IMR-90 (cell line): Measurements from ENCODE around the gene CTDSP1. TPM values are rescaled to one million over a fixed set of nuclear protein-coding genes. Genes with fewer than 3 reads are reported as not detected.

Experiments used
- ATAC-seq: fragments of 200-7000 bp; cut with Tn5 transposase; 2 replicates; pipeline ENCODE4 v1.9.1; 2020; ENCODE audit warnings: low read depth, mild to moderate bottlenecking, moderate library complexity
- BruUV-seq: library from RNA; stranded (reverse); fragments of 400-500 nt; replicated peaks from 2 replicates; lab custom pipeline; 2021; lab: Mats Ljungman, UMichigan
- CTCF ChIA-PET: fragments of 300-600 bp; formaldehyde crosslinking; extraction: SDS; loops from one replicate; lab custom pipeline; 2021; ENCODE audit warnings: antibody characterized with exemption; lab: Yijun Ruan, JAX
- POLR2A ChIA-PET: fragments of 300-600 bp; sonication (Branson Sonifier 250); formaldehyde crosslinking; loops from one replicate; lab custom pipeline; 2022; ENCODE audit warnings: antibody characterized with exemption; ENCODE audit not compliant: unreplicated experiment; lab: Charles Lee
- DNase-seq: peaks from one replicate; pipeline ENCODE4 v3.0.0; 2013
- H2AFZ ChIP-seq: replicated peaks from 2 replicates; pipeline ENCODE3; 2013; ENCODE audit warnings: low read length, mild to moderate bottlenecking; ENCODE audit not compliant: poor library complexity
- H2AK5ac ChIP-seq: 2 replicates; pipeline ENCODE4 v1.6.1; 2013; ENCODE audit warnings: low read depth, low read length, inconsistent platforms
- H2AK9ac ChIP-seq: replicated peaks from 2 replicates; pipeline ENCODE3; 2013; ENCODE audit warnings: mild to moderate bottlenecking, low read depth, low read length, moderate library complexity; ENCODE audit not compliant: poor library complexity
- H2BK120ac ChIP-seq: 2 replicates; pipeline ENCODE4 v1.6.1; 2013; ENCODE audit warnings: low read depth, low read length, inconsistent platforms
- H2BK15ac ChIP-seq: 3 replicates; pipeline ENCODE4 v1.6.1; 2013; ENCODE audit warnings: low read depth, low read length, inconsistent platforms
- H2BK20ac ChIP-seq: 2 replicates; pipeline ENCODE4 v1.6.1; 2013; ENCODE audit warnings: low read depth, mild to moderate bottlenecking, inconsistent platforms, low read length, moderate library complexity
- H2BK5ac ChIP-seq: 2 replicates; pipeline ENCODE4 v1.6.1; 2013; ENCODE audit warnings: mild to moderate bottlenecking, low read depth, low read length, inconsistent platforms; ENCODE audit not compliant: poor library complexity, severe bottlenecking
- H3K14ac ChIP-seq: replicated peaks from 2 replicates; pipeline ENCODE4 v1.6.1; 2013; ENCODE audit warnings: low read depth, low read length, inconsistent platforms
- H3K18ac ChIP-seq: 2 replicates; pipeline ENCODE4 v1.6.1; 2013; ENCODE audit warnings: low read depth, low read length, control low read depth
- H3K23ac ChIP-seq: 2 replicates; pipeline ENCODE4 v1.6.1; 2013; ENCODE audit warnings: low read depth, low read length, inconsistent platforms
- H3K27ac ChIP-seq: 2 replicates; pipeline ENCODE4 v1.5.1; 2013; ENCODE audit warnings: mild to moderate bottlenecking, control low read depth, low read length; ENCODE audit not compliant: insufficient read depth
- H3K27me3 ChIP-seq: 2 replicates; pipeline ENCODE4 v1.6.1; 2013; ENCODE audit warnings: low read length; ENCODE audit not compliant: control insufficient read depth, insufficient read depth
- H3K36me3 ChIP-seq: 2 replicates; pipeline ENCODE4 v1.6.1; 2013; ENCODE audit warnings: low read length, mixed read lengths; ENCODE audit not compliant: control insufficient read depth, insufficient read depth
- H3K4ac ChIP-seq: 2 replicates; pipeline ENCODE4 v1.6.1; 2013; ENCODE audit warnings: low read depth, low read length, inconsistent platforms
- H3K4me1 ChIP-seq: 2 replicates; pipeline ENCODE4 v1.6.1; 2013; ENCODE audit warnings: low read length, mixed read lengths; ENCODE audit not compliant: control insufficient read depth, insufficient read depth
- H3K4me2 ChIP-seq: 2 replicates; pipeline ENCODE4 v1.6.1; 2013; ENCODE audit warnings: low read depth, mild to moderate bottlenecking, control low read depth, low read length, moderate library complexity
- H3K4me3 ChIP-seq: 2 replicates; pipeline ENCODE4 v1.5.1; 2013; ENCODE audit warnings: low read depth, mild to moderate bottlenecking, control low read depth, low read length, moderate library complexity; ENCODE audit not compliant: insufficient read depth
- H3K56ac ChIP-seq: 2 replicates; pipeline ENCODE4 v1.6.1; 2013; ENCODE audit warnings: low read length, inconsistent platforms; ENCODE audit not compliant: insufficient read depth; ENCODE audit errors: extremely low read depth
- H3K79me1 ChIP-seq, 2 experiments: 2 replicates each; pipeline ENCODE4 v1.6.1; 2013; ENCODE audit warnings: low read length in 2 of 2, inconsistent platforms in 1 of 2, low read depth in 1 of 2
- H3K9ac ChIP-seq: 2 replicates; pipeline ENCODE4 v1.6.1; 2013; ENCODE audit warnings: low read depth, low read length, control low read depth
- H3K9me1 ChIP-seq: 2 replicates; pipeline ENCODE4 v1.6.1; 2013; ENCODE audit warnings: low read length, inconsistent platforms; ENCODE audit not compliant: insufficient read depth
- H3K9me3 ChIP-seq: 2 replicates; pipeline ENCODE4 v1.6.1; 2013; ENCODE audit warnings: low read length; ENCODE audit not compliant: control insufficient read depth, insufficient read depth
- H4K20me1 ChIP-seq: 2 replicates; pipeline ENCODE4 v1.6.1; 2013; ENCODE audit warnings: low read length, inconsistent platforms; ENCODE audit not compliant: insufficient read depth
- H4K5ac ChIP-seq: 2 replicates; pipeline ENCODE4 v1.6.1; 2013; ENCODE audit warnings: mild to moderate bottlenecking, low read depth, low read length, control low read depth
- H4K8ac ChIP-seq, 2 experiments: 2 replicates each; pipeline ENCODE4 v1.6.1; 2013; ENCODE audit warnings: low read depth in 2 of 2, low read length in 2 of 2, control low read depth in 1 of 2, inconsistent platforms in 1 of 2
- H4K91ac ChIP-seq: 2 replicates; pipeline ENCODE4 v1.6.1; 2013; ENCODE audit warnings: low read depth, low read length, inconsistent platforms; ENCODE audit not compliant: insufficient read depth
- BHLHE40 ChIP-seq: fragments of 150-350 bp; IDR thresholded peaks from 2 replicates; pipeline ENCODE4 v1.6.1; 2016; ENCODE audit warnings: mild to moderate bottlenecking, low read depth, low read length
- CEBPB ChIP-seq: IDR thresholded peaks from 2 replicates; pipeline ENCODE4 v1.6.1; 2012; ENCODE audit warnings: low read depth, low read length, improper control_type of control experiment
- CHD1 ChIP-seq: IDR thresholded peaks from 2 replicates; pipeline ENCODE4 v1.6.1; 2012; ENCODE audit warnings: low read depth, low read length, improper control_type of control experiment
- FOS ChIP-seq: fragments of 150-350 bp; IDR thresholded peaks from 2 replicates; pipeline ENCODE4 v1.6.1; 2016; ENCODE audit warnings: low read depth, low read length
- MAFK ChIP-seq: IDR thresholded peaks from 2 replicates; pipeline ENCODE4 v1.6.1; 2012; ENCODE audit warnings: low read depth, low read length, improper control_type of control experiment
- MAZ ChIP-seq: IDR thresholded peaks from 2 replicates; pipeline ENCODE4 v1.6.1; 2012; ENCODE audit warnings: low read depth, mild to moderate bottlenecking, low read length, improper control_type of control experiment, moderate library complexity, borderline replicate concordance
- MXI1 ChIP-seq: IDR thresholded peaks from 2 replicates; pipeline ENCODE4 v1.6.1; 2012; ENCODE audit warnings: low read depth, mild to moderate bottlenecking, low read length, moderate library complexity, borderline replicate concordance
- NFE2L2 ChIP-seq: fragments of 150-350 bp; IDR thresholded peaks from 2 replicates; pipeline ENCODE4 v1.6.1; 2016; ENCODE audit warnings: low read depth, mild to moderate bottlenecking, low read length
- POLR2A ChIP-seq: IDR thresholded peaks from 2 replicates; pipeline ENCODE4 v1.6.1; 2012; ENCODE audit warnings: mild to moderate bottlenecking, low read depth, low read length
- RAD21 ChIP-seq: IDR thresholded peaks from 2 replicates; pipeline ENCODE4 v1.6.1; 2012; ENCODE audit warnings: low read length, improper control_type of control experiment
- RCOR1 ChIP-seq: IDR thresholded peaks from 2 replicates; pipeline ENCODE4 v1.6.1; 2012; ENCODE audit warnings: mild to moderate bottlenecking, low read length, improper control_type of control experiment; ENCODE audit not compliant: insufficient replicate concordance
- RFX5 ChIP-seq: IDR thresholded peaks from 2 replicates; pipeline ENCODE4 v1.8.0; 2012; ENCODE audit warnings: low read depth, mild to moderate bottlenecking, low read length, moderate library complexity
- SMC3 ChIP-seq: fragments of 150-350 bp; IDR thresholded peaks from 2 replicates; pipeline ENCODE4 v1.6.1; 2016; ENCODE audit warnings: low read depth, mild to moderate bottlenecking, antibody characterized with exemption, low read length, moderate library complexity
- WGBS, 2 experiments: methylation state at CpG; one replicate each; pipeline versions ENCODE4 v1.1.5 to v1.1.7; 2013; ENCODE audit warnings: missing lambda C conversion rate in 2 of 2; ENCODE audit not compliant: insufficient read length in 1 of 2; ENCODE audit errors: extremely low coverage in 2 of 2; 5-methylcytosine and 5-hydroxymethylcytosine counted together
- dilution Hi-C: fragments of 300-500 bp; cut with HindIII; formaldehyde crosslinking; loops from one replicate; pipeline ENCODE4 v1.14.3; 2018; ENCODE audit warnings: low sequenced_read_pairs; ENCODE audit not compliant: unreplicated experiment
- in situ Hi-C: fragments of 300-500 bp; cut with MboI; formaldehyde crosslinking; loops from 3 replicates; pipeline ENCODE4 v1.14.3; 2019; ENCODE audit warnings: low sequenced_read_pairs, inconsistent platforms, mixed read lengths
- intact Hi-C: fragments of 100-400 bp; cut with micrococcal nuclease; formaldehyde crosslinking; loops from 2 replicates; pipeline ENCODE4 v1.10.0; 2022
- polyA plus RNA-seq, 3 experiments: library from polyadenylated mRNA; depleted of rRNA; stranded (reverse); fragments of >200 nt; gene quantifications; 2 replicates each; pipeline ENCODE4 v1.2.3, GENCODE V29; 2012; ENCODE audit warnings: low replicate concordance in 1 of 3
- total RNA-seq: library from RNA; depleted of rRNA; stranded (reverse); fragments of >200 nt; gene quantifications from 2 replicates; pipeline ENCODE4 v1.2.3, GENCODE V29; 2012
- TF ChIP-seq, protein P1 (sequence below): fragments of 150-350 bp; IDR thresholded peaks from 2 replicates; pipeline ENCODE4 v1.6.1; 2017; ENCODE audit warnings: mild to moderate bottlenecking, antibody characterized with exemption, low read length, low read depth
- TF ChIP-seq, protein P2 (sequence below): conservative IDR thresholded peaks from 2 replicates; pipeline ENCODE4 v1.5.1; 2012; ENCODE audit warnings: mild to moderate bottlenecking, low read depth, low read length, improper control_type of control experiment
- TF ChIP-seq, protein P3 (sequence below): fragments of 150-350 bp; IDR thresholded peaks from 2 replicates; pipeline ENCODE4 v1.6.1; 2016; ENCODE audit warnings: low read depth, mild to moderate bottlenecking, low read length, moderate library complexity, borderline replicate concordance

Gene CTDSP1
- total and polyA plus RNA-seq, 2 of the 4 experiments (the other 2 are of a cell fraction) = 19.7 to 64.3 TPM

DNA sequence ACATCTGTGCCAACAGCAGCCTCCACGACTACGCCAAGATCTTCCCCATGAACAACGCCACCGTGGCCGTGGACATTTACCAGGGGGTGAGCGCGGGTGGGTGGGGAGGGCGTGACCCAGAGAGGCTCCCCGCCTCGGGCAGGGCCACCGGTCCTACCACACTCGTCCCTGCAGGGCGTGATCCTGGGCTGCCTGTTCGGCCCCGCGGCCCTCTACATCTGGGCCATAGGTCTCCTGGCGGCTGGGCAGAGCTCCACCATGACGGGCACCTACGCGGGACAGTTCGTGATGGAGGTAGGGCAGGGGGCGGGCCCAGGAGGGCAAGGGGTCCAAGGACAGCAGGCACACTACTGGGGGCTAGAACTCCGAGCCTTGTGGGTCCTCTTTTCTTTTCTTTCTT is 8.5 kb upstream of the CTDSP1 start:
- ATAC-seq (no peak), DNase-seq (no peak)
- no peak overlapping the region for H4K8ac ChIP-seq
- dilution Hi-C loops = no loop called here
- peaks cover 4% of the 10 kb centered on the region for H3K4me1 ChIP-seq
- H2AK9ac ChIP-seq = no peak overlapping the region
- no peaks in the 10 kb centered on the region for H3K9me3 ChIP-seq
- in situ Hi-C loops = loop anchor here (10.0 kb wide), 1 partner anchor 116 kb away; the partner anchor contains the start of genes AAMP and PNKD
- H3K23ac ChIP-seq = no peak overlapping the region
- ChIA-PET CTCF (no interaction called here), POLR2A (no interaction called here)
- H3K79me1 ChIP-seq = no peaks in the 10 kb centered on the region
- H3K18ac ChIP-seq = no peak overlapping the region
- 0 out of 2 replicates have a peak, but pooled peaks cover 2% of the 10 kb centered on the region for H3K9me1 ChIP-seq
- no peaks in the 10 kb centered on the region for H4K20me1 ChIP-seq
- no peak overlapping the region for H2BK5ac ChIP-seq
- intact Hi-C loops = no loop called here
- H2BK15ac ChIP-seq = no peak overlapping the region
- TF ChIP-seq RAD21 = no peak
- TF ChIP-seq CHD1 = no peak
- TF ChIP-seq, protein P1, sequence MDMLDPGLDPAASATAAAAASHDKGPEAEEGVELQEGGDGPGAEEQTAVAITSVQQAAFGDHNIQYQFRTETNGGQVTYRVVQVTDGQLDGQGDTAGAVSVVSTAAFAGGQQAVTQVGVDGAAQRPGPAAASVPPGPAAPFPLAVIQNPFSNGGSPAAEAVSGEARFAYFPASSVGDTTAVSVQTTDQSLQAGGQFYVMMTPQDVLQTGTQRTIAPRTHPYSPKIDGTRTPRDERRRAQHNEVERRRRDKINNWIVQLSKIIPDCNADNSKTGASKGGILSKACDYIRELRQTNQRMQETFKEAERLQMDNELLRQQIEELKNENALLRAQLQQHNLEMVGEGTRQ = no peak
- TF ChIP-seq MAZ = no peak
- no peak for TF ChIP-seq BHLHE40
- TF ChIP-seq FOS = no peak
- TF ChIP-seq NFE2L2 = no peak
- TF ChIP-seq RFX5 = no peak
- no peak for TF ChIP-seq CEBPB
- TF ChIP-seq MXI1 = no peak
- no peak for TF ChIP-seq RCOR1
- TF ChIP-seq MAFK = no peak
- no peak for TF ChIP-seq POLR2A
- TF ChIP-seq, protein P2, sequence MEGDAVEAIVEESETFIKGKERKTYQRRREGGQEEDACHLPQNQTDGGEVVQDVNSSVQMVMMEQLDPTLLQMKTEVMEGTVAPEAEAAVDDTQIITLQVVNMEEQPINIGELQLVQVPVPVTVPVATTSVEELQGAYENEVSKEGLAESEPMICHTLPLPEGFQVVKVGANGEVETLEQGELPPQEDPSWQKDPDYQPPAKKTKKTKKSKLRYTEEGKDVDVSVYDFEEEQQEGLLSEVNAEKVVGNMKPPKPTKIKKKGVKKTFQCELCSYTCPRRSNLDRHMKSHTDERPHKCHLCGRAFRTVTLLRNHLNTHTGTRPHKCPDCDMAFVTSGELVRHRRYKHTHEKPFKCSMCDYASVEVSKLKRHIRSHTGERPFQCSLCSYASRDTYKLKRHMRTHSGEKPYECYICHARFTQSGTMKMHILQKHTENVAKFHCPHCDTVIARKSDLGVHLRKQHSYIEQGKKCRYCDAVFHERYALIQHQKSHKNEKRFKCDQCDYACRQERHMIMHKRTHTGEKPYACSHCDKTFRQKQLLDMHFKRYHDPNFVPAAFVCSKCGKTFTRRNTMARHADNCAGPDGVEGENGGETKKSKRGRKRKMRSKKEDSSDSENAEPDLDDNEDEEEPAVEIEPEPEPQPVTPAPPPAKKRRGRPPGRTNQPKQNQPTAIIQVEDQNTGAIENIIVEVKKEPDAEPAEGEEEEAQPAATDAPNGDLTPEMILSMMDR = no peak
- no peak for TF ChIP-seq SMC3
- TF ChIP-seq, protein P3, sequence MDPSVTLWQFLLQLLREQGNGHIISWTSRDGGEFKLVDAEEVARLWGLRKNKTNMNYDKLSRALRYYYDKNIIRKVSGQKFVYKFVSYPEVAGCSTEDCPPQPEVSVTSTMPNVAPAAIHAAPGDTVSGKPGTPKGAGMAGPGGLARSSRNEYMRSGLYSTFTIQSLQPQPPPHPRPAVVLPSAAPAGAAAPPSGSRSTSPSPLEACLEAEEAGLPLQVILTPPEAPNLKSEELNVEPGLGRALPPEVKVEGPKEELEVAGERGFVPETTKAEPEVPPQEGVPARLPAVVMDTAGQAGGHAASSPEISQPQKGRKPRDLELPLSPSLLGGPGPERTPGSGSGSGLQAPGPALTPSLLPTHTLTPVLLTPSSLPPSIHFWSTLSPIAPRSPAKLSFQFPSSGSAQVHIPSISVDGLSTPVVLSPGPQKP = no peak
- H3K4me2 ChIP-seq = no peak overlapping the region
- no peak overlapping the region for H3K4ac ChIP-seq
- WGBS, 2 experiments = 80% methylated on average over 2 of the region's 23 CpGs; no CpG with 5 or more reads in 1 of the 2 experiments
- H4K5ac ChIP-seq = no peak overlapping the region
- no peak overlapping the region for H2AK5ac ChIP-seq
- H3K36me3 ChIP-seq = no peaks in the 10 kb centered on the region
- no TSS peak for BruUV-seq
- H3K14ac ChIP-seq = no peak overlapping the region
- H4K91ac ChIP-seq = no peak overlapping the region
- no peak overlapping the region for H2BK20ac ChIP-seq
- H3K27ac ChIP-seq = no peak overlapping the region
- H3K56ac ChIP-seq = no peak overlapping the region
- H3K27me3 ChIP-seq = peaks cover 2% of the 10 kb centered on the region; the same call in 1 of the 2 replicates
- H2BK120ac ChIP-seq = no peak overlapping the region
- H2AFZ ChIP-seq = no peak overlapping the region
- no peak overlapping the region for H3K4me3 ChIP-seq
- no peak overlapping the region for H3K9ac ChIP-seq
